ENCODE data around the gene MLPH. TPM values are rescaled to one million over a fixed set of nuclear protein-coding genes. Genes with fewer than 3 reads are reported as not detected.

Gene MLPH
- total and polyA plus RNA-seq, 9 of the 15 experiments (the other 6 are each of a cell fraction or from before 2014, with no cell fraction given) = 0.22 TPM; not detected in 8

DNA sequence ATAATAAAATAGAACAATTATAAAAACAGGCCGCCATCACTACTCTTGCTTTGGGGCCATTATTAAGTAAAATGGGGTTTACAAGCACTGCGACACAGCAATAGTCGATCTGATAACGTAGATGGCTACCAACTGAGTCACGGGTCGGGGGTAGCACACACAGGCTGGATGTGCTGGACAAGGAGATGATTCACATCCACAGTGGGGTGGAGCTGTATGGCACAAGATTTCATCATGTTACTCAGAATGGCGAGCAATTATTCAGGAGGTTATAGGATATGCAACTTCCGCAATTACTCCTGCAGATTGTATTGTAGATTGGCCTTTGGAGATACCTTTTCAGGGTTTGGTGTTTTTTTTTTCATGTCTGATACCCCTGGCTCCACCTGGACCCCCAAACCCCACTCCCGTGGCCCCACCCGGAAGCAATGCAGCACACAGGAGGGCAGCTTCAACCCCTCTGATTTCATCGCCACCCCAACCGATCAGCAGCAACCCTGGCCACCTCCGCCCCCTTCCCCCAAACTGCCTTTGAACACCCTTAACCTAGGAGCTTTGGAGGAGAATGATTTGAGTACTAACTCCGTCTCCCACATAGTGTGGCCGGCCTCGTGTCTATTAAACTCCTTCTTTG lies 21.4 kb upstream of the MLPH start (continued):
- TF ChIP-seq, protein P1, sequence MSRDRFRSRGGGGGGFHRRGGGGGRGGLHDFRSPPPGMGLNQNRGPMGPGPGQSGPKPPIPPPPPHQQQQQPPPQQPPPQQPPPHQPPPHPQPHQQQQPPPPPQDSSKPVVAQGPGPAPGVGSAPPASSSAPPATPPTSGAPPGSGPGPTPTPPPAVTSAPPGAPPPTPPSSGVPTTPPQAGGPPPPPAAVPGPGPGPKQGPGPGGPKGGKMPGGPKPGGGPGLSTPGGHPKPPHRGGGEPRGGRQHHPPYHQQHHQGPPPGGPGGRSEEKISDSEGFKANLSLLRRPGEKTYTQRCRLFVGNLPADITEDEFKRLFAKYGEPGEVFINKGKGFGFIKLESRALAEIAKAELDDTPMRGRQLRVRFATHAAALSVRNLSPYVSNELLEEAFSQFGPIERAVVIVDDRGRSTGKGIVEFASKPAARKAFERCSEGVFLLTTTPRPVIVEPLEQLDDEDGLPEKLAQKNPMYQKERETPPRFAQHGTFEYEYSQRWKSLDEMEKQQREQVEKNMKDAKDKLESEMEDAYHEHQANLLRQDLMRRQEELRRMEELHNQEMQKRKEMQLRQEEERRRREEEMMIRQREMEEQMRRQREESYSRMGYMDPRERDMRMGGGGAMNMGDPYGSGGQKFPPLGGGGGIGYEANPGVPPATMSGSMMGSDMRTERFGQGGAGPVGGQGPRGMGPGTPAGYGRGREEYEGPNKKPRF (IDR thresholded peaks at IDR 0.05; ENCODE audit: low read depth, low read length) = no peak
- TF ChIP-seq, protein P2, sequence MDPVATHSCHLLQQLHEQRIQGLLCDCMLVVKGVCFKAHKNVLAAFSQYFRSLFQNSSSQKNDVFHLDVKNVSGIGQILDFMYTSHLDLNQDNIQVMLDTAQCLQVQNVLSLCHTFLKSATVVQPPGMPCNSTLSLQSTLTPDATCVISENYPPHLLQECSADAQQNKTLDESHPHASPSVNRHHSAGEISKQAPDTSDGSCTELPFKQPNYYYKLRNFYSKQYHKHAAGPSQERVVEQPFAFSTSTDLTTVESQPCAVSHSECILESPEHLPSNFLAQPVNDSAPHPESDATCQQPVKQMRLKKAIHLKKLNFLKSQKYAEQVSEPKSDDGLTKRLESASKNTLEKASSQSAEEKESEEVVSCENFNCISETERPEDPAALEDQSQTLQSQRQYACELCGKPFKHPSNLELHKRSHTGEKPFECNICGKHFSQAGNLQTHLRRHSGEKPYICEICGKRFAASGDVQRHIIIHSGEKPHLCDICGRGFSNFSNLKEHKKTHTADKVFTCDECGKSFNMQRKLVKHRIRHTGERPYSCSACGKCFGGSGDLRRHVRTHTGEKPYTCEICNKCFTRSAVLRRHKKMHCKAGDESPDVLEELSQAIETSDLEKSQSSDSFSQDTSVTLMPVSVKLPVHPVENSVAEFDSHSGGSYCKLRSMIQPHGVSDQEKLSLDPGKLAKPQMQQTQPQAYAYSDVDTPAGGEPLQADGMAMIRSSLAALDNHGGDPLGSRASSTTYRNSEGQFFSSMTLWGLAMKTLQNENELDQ (CRISPR knock-in tag; IDR thresholded peaks at IDR 0.05; ENCODE audit: borderline replicate concordance) = no peak
- TF ChIP-seq ZNF197 (CRISPR knock-in tag; IDR thresholded peaks at IDR 0.05; ENCODE audit: low read depth) (peak; percentile 76; the same call in 1 of the 2 replicates), SMAD2 (IDR thresholded peaks at IDR 0.05; ENCODE audit: low read depth, low read length) (no peak), ZNF707 (CRISPR knock-in tag; conservative IDR thresholded peaks at IDR 0.05) (no peak), ZNF124 (CRISPR knock-in tag; IDR thresholded peaks at IDR 0.05) (no peak), ATF1 (CRISPR knock-in tag; IDR thresholded peaks at IDR 0.05) (no peak), ATF1 (tag; IDR thresholded peaks at IDR 0.05) (no peak), ZC3H11A (IDR thresholded peaks at IDR 0.05; ENCODE audit: low read depth, low read length) (no peak), ZNF785 (CRISPR knock-in tag; IDR thresholded peaks at IDR 0.05) (no peak), ZFPM2 (CRISPR knock-in tag; IDR thresholded peaks at IDR 0.05) (no peak), ZNF23 (CRISPR knock-in tag; IDR thresholded peaks at IDR 0.05) (no peak), KDM5B (IDR thresholded peaks at IDR 0.05; ENCODE audit: insufficient replicate concordance, low read depth, low read length) (no peak), ZNF41 (CRISPR knock-in tag; conservative IDR thresholded peaks at IDR 0.05) (no peak), TAF15 (IDR thresholded peaks at IDR 0.05; ENCODE audit: low read depth, low read length) (no peak)
- TF ChIP-seq, protein P3, sequence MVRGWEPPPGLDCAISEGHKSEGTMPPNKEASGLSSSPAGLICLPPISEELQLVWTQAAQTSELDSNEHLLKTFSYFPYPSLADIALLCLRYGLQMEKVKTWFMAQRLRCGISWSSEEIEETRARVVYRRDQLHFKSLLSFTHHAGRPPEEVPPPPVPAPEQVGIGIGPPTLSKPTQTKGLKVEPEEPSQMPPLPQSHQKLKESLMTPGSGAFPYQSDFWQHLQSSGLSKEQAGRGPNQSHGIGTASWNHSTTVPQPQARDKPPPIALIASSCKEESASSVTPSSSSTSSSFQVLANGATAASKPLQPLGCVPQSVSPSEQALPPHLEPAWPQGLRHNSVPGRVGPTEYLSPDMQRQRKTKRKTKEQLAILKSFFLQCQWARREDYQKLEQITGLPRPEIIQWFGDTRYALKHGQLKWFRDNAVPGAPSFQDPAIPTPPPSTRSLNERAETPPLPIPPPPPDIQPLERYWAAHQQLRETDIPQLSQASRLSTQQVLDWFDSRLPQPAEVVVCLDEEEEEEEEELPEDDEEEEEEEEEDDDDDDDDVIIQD (CRISPR knock-in tag; IDR thresholded peaks at IDR 0.05) = no peak
- TF ChIP-seq, protein P4, sequence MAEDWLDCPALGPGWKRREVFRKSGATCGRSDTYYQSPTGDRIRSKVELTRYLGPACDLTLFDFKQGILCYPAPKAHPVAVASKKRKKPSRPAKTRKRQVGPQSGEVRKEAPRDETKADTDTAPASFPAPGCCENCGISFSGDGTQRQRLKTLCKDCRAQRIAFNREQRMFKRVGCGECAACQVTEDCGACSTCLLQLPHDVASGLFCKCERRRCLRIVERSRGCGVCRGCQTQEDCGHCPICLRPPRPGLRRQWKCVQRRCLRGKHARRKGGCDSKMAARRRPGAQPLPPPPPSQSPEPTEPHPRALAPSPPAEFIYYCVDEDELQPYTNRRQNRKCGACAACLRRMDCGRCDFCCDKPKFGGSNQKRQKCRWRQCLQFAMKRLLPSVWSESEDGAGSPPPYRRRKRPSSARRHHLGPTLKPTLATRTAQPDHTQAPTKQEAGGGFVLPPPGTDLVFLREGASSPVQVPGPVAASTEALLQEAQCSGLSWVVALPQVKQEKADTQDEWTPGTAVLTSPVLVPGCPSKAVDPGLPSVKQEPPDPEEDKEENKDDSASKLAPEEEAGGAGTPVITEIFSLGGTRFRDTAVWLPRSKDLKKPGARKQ (CRISPR knock-in tag; IDR thresholded peaks at IDR 0.05) = no peak
- TF ChIP-seq, protein P5, sequence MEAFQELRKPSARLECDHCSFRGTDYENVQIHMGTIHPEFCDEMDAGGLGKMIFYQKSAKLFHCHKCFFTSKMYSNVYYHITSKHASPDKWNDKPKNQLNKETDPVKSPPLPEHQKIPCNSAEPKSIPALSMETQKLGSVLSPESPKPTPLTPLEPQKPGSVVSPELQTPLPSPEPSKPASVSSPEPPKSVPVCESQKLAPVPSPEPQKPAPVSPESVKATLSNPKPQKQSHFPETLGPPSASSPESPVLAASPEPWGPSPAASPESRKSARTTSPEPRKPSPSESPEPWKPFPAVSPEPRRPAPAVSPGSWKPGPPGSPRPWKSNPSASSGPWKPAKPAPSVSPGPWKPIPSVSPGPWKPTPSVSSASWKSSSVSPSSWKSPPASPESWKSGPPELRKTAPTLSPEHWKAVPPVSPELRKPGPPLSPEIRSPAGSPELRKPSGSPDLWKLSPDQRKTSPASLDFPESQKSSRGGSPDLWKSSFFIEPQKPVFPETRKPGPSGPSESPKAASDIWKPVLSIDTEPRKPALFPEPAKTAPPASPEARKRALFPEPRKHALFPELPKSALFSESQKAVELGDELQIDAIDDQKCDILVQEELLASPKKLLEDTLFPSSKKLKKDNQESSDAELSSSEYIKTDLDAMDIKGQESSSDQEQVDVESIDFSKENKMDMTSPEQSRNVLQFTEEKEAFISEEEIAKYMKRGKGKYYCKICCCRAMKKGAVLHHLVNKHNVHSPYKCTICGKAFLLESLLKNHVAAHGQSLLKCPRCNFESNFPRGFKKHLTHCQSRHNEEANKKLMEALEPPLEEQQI (IDR thresholded peaks at IDR 0.05) = no peak

Data from K562 (cell line).